HG03039 (cell line): Measurements from ENCODE around the gene PRKCSH.
"Not testable (repeated sequence)": the region's sequence is repeated elsewhere in the genome, so short reads cannot be mapped to it uniquely, and the experiment has no call there.

Experiments
- ATAC-seq: cut with Tn5 transposase; IDR thresholded peaks from one replicate; pipeline ENCODE4 v1.9.1; 2021; ENCODE audit warnings: mild to moderate bottlenecking, moderate library complexity; ENCODE audit not compliant: unreplicated experiment

PRKCSH gene

GRCh38 chr19:11420429-11421370 is 14.7 kb upstream of the PRKCSH start:
- ATAC-seq = no peak

- ATAC-seq = no peak
These were observed 13.9 kb upstream of the PRKCSH start for GRCh38 chr19:11421371-11422098.

GRCh38 chr19:11422163-11423065 is 13.0 kb upstream of the PRKCSH start:
- peak; percentile 44 for ATAC-seq

- ATAC-seq = no peak
These were observed 12.2 kb upstream of the PRKCSH start for GRCh38 chr19:11423164-11423790.

- no peak for ATAC-seq
These were observed 11.6 kb upstream of the PRKCSH start for GRCh38 chr19:11423791-11424181.

GRCh38 chr19:11425719-11426457 is 9.5 kb upstream of the PRKCSH start:
- no peak for ATAC-seq

GRCh38 chr19:11426656-11427055 is 8.8 kb upstream of the PRKCSH start:
- no peak for ATAC-seq

- not testable (repeated sequence) for ATAC-seq
These were observed 1.9 kb upstream of the PRKCSH start for GRCh38 chr19:11433526-11433925.

- peak; percentile 12 for ATAC-seq
These were observed 755 bp upstream of the PRKCSH start for GRCh38 chr19:11434703-11435056.

GRCh38 chr19:11435833-11436313 is 438 bp downstream of the PRKCSH start:
- ATAC-seq = no peak

- ATAC-seq = no peak
These were observed 2.5 kb downstream of the PRKCSH start for GRCh38 chr19:11437955-11438354.

- no peak for ATAC-seq
These were observed 8.6 kb downstream of the PRKCSH start for GRCh38 chr19:11444059-11444458.

GRCh38 chr19:11445141-11445540 is 9.7 kb downstream of the PRKCSH start:
- no peak for ATAC-seq

- ATAC-seq = no peak
These were observed 10.8 kb downstream of the PRKCSH start for GRCh38 chr19:11446271-11446651.

GRCh38 chr19:11446652-11447301 is 11.3 kb downstream of the PRKCSH start:
- no peak for ATAC-seq

GRCh38 chr19:11447347-11448262 is 12.2 kb downstream of the PRKCSH start:
- no peak for ATAC-seq

GRCh38 chr19:11448410-11448809 is 13.0 kb downstream of the PRKCSH start:
- no peak for ATAC-seq

GRCh38 chr19:11448923-11449554 is 13.6 kb downstream of the PRKCSH start:
- ATAC-seq = no peak
